HepG2 (cell line): ENCODE measurements around the gene PARK7.

Experiments used
- ATF7 ChIP-seq, 2 experiments: fragments of 450-650 bp in 1 of 2; sonication (generic) in 1 of 2; formaldehyde crosslinking in 1 of 2; IDR thresholded peaks; 2 replicates each; pipeline versions ENCODE4 v1.4.0 to v1.6.1; 2016 to 2020; ENCODE audit warnings: antibody characterized with exemption in 1 of 2, mild to moderate bottlenecking in 1 of 2, missing genetic modification reagents in 1 of 2
- CEBPB ChIP-seq: IDR thresholded peaks from 2 replicates; pipeline ENCODE4 v1.6.1; 2011; ENCODE audit warnings: low read depth, low read length, improper control_type of control experiment, borderline replicate concordance
- CTCF ChIP-seq: sonication (generic); formaldehyde crosslinking; IDR thresholded peaks from 2 replicates; pipeline ENCODE4 v1.5.0; 2020; ENCODE audit warnings: mild to moderate bottlenecking, missing genetic modification reagents, moderate library complexity
- MIER2 ChIP-seq: IDR thresholded peaks from 2 replicates; pipeline ENCODE4 v1.6.1; 2016; ENCODE audit warnings: missing biosample characterization, missing genetic modification reagents
- POLR2AphosphoS5 ChIP-seq: IDR thresholded peaks from 2 replicates; pipeline ENCODE4 v1.6.1; 2012; ENCODE audit warnings: low read depth, low read length
- RAD21 ChIP-seq: fragments of 450-650 bp; formaldehyde crosslinking; IDR thresholded peaks from 2 replicates; pipeline ENCODE4 v1.5.0; 2020; ENCODE audit warnings: mild to moderate bottlenecking
- RCOR2 ChIP-seq: IDR thresholded peaks from 2 replicates; pipeline ENCODE4 v1.6.1; 2016; ENCODE audit warnings: missing biosample characterization, missing genetic modification reagents
- TBL1XR1 ChIP-seq: fragments of 150-350 bp; IDR thresholded peaks from 2 replicates; pipeline ENCODE4 v1.6.1; 2014; ENCODE audit warnings: borderline replicate concordance, low read length; ENCODE audit not compliant: partially characterized antibody
- TEAD2 ChIP-seq: sonication (generic); formaldehyde crosslinking; IDR thresholded peaks from 2 replicates; pipeline ENCODE4 v1.9.0; 2021; ENCODE audit warnings: missing genetic modification reagents
- TFDP2 ChIP-seq: sonication (generic); formaldehyde crosslinking; IDR thresholded peaks from 2 replicates; pipeline ENCODE4 v1.4.0; 2020; ENCODE audit warnings: missing genetic modification reagents
- YY1 ChIP-seq: IDR thresholded peaks from 2 replicates; pipeline ENCODE4 v1.6.1; 2011; ENCODE audit warnings: low read length, low read depth, moderate library complexity, mild to moderate bottlenecking; ENCODE audit not compliant: insufficient read depth, insufficient replicate concordance

- TF ChIP-seq CEBPB (no peak), TBL1XR1 (no peak), RAD21 (no peak), RCOR2 (CRISPR knock-in tag) (no peak), CTCF (CRISPR knock-in tag) (no peak), YY1 (no peak), TFDP2 (CRISPR knock-in tag) (no peak), POLR2AphosphoS5 (no peak), MIER2 (CRISPR knock-in tag) (no peak), TEAD2 (no peak), ATF7 (IDR thresholded peaks at IDR 0.05) (no peak), ATF7 (CRISPR knock-in tag; IDR thresholded peaks at IDR 0.05) (no peak)
Measured at GRCh38 chr1:7993593-7994479, 32.3 kb downstream of the PARK7 start.
